HepG2 (cell line): ENCODE results near the gene TUBG2. TPM values are rescaled to one million over a fixed set of nuclear protein-coding genes. Genes with fewer than 3 reads are reported as not detected.

ENCODE experiments used
- ADNP ChIP-seq: sonication (generic); formaldehyde crosslinking; IDR thresholded peaks from 2 replicates; pipeline ENCODE4 v1.4.0; 2020; ENCODE audit warnings: missing genetic modification reagents
- ARID2 ChIP-seq: sonication (generic); formaldehyde crosslinking; IDR thresholded peaks from 2 replicates; pipeline ENCODE4 v1.8.1; 2022; ENCODE audit warnings: mild to moderate bottlenecking, missing genetic modification reagents, borderline replicate concordance
- ATM ChIP-seq: fragments of 450-650 bp; IDR thresholded peaks from 2 replicates; pipeline ENCODE4 v1.7.1; 2017; ENCODE audit warnings: mild to moderate bottlenecking, borderline replicate concordance
- CHD2 ChIP-seq: IDR thresholded peaks from 2 replicates; pipeline ENCODE4 v1.6.1; 2011; ENCODE audit warnings: low read depth, low read length, improper control_type of control experiment
- GPN1 ChIP-seq: sonication (generic); formaldehyde crosslinking; IDR thresholded peaks from 2 replicates; pipeline ENCODE4 v1.5.1; 2020; ENCODE audit warnings: missing genetic modification reagents, borderline replicate concordance
- HOXA3 ChIP-seq: sonication (generic); formaldehyde crosslinking; IDR thresholded peaks from 2 replicates; pipeline ENCODE4 v1.5.0; 2020; ENCODE audit warnings: missing genetic modification reagents
- HOXD1 ChIP-seq: sonication (generic); formaldehyde crosslinking; IDR thresholded peaks from 2 replicates; pipeline ENCODE4 v1.5.0; 2020; ENCODE audit warnings: missing genetic modification reagents
- NFE2 ChIP-seq: sonication (generic); formaldehyde crosslinking; IDR thresholded peaks from 2 replicates; pipeline ENCODE4 v1.4.0; 2020; ENCODE audit warnings: missing genetic modification reagents
- PAXIP1 ChIP-seq: sonication (generic); formaldehyde crosslinking; conservative IDR thresholded peaks from 2 replicates; pipeline ENCODE4 v1.4.0; 2020; ENCODE audit warnings: mild to moderate bottlenecking, missing genetic modification reagents, moderate library complexity
- SRSF4 ChIP-seq: fragments of 200-400 bp; formaldehyde crosslinking; IDR thresholded peaks from one replicate; pipeline ENCODE4 v1.6.1; 2018; ENCODE audit warnings: mild to moderate bottlenecking, low read depth, low read length, moderate library complexity; ENCODE audit not compliant: poor library complexity, severe bottlenecking
- TOE1 ChIP-seq: sonication (generic); formaldehyde crosslinking; IDR thresholded peaks from 2 replicates; pipeline ENCODE4 v1.4.0; 2020; ENCODE audit warnings: mild to moderate bottlenecking, missing genetic modification reagents
- ZEB1 ChIP-seq: IDR thresholded peaks from 2 replicates; pipeline ENCODE4 v1.6.1; 2012; ENCODE audit warnings: mild to moderate bottlenecking, low read depth, inconsistent platforms; ENCODE audit not compliant: insufficient replicate concordance
- ZNF496 ChIP-seq: sonication (generic); formaldehyde crosslinking; IDR thresholded peaks from 2 replicates; pipeline ENCODE4 v1.8.1; 2023; ENCODE audit warnings: mild to moderate bottlenecking, moderate library complexity, missing genetic modification reagents; ENCODE audit not compliant: insufficient replicate concordance
- ZNF710 ChIP-seq: sonication (generic); formaldehyde crosslinking; IDR thresholded peaks from 2 replicates; pipeline ENCODE4 v1.5.0; 2020; ENCODE audit warnings: mild to moderate bottlenecking, missing genetic modification reagents, borderline replicate concordance
- polyA plus RNA-seq, 8 experiments: library from polyadenylated mRNA; depleted of rRNA in 3 of 8; stranded (reverse) in 7 of 8; unstranded in 1 of 8; fragments of >200 nt; fragmentation: Illumina TruSeq in 4 of 8; extraction: Trizol in 4 of 8; gene quantifications; 2 replicates each; pipeline versions ENCODE4 v1.2.1 to v1.2.3, GENCODE V29; 2011 to 2016; ENCODE audit warnings: low read depth in 4 of 8, missing spikeins in 1 of 8, mixed read lengths in 1 of 8; ENCODE audit not compliant: insufficient read depth in 1 of 8
- total RNA-seq, 5 experiments: library from RNA; depleted of rRNA; stranded (reverse); fragments of >200 nt; fragmentation: Illumina TruSeq; extraction: Trizol; gene quantifications; 2 replicates each; pipeline ENCODE4 v1.2.3, GENCODE V29; 2016; ENCODE audit warnings: low read depth in 1 of 5
- TF ChIP-seq, protein P1 (sequence below): sonication (generic); formaldehyde crosslinking; IDR thresholded peaks from 2 replicates; pipeline ENCODE4 v1.8.1; 2022; ENCODE audit warnings: low read depth, mild to moderate bottlenecking, missing genetic modification reagents
- TF ChIP-seq, protein P2 (sequence below): sonication (generic); formaldehyde crosslinking; IDR thresholded peaks from 2 replicates; pipeline ENCODE4 v1.5.0; 2020; ENCODE audit warnings: mild to moderate bottlenecking, low read depth, missing genetic modification reagents, borderline replicate concordance
- TF ChIP-seq, protein P3 (sequence below): sonication (generic); formaldehyde crosslinking; IDR thresholded peaks from 2 replicates; pipeline ENCODE4 v1.8.0; 2023; ENCODE audit warnings: mild to moderate bottlenecking, missing genetic modification reagents
- TF ChIP-seq, protein P4 (sequence below): sonication (generic); formaldehyde crosslinking; IDR thresholded peaks from 2 replicates; pipeline ENCODE4 v1.5.0; 2020; ENCODE audit warnings: missing genetic modification reagents

Gene TUBG2
- total and polyA plus RNA-seq, 2 of the 13 experiments (the other 11 are each of a cell fraction or from before 2014, with no cell fraction given): 16.0 to 42.3 TPM

GRCh38 chr17:42677012-42677857 is 18.2 kb downstream of the TUBG2 start (continued):
- TF ChIP-seq PAXIP1 (CRISPR knock-in tag) (no peak; the same call in none of the 2 replicates), HOXD1 (CRISPR knock-in tag) (no peak), CHD2 (no peak), ATM (no peak), ZEB1 (no peak), GPN1 (CRISPR knock-in tag) (no peak), HOXA3 (CRISPR knock-in tag) (peak; percentile 62; the same call in 1 of the 2 replicates), ADNP (CRISPR knock-in tag) (no peak), TOE1 (CRISPR knock-in tag) (no peak), ARID2 (CRISPR knock-in tag) (no peak), ZNF710 (no peak), ZNF496 (CRISPR knock-in tag) (no peak), SRSF4 (no peak), NFE2 (CRISPR knock-in tag) (no peak)
- TF ChIP-seq, protein P1, sequence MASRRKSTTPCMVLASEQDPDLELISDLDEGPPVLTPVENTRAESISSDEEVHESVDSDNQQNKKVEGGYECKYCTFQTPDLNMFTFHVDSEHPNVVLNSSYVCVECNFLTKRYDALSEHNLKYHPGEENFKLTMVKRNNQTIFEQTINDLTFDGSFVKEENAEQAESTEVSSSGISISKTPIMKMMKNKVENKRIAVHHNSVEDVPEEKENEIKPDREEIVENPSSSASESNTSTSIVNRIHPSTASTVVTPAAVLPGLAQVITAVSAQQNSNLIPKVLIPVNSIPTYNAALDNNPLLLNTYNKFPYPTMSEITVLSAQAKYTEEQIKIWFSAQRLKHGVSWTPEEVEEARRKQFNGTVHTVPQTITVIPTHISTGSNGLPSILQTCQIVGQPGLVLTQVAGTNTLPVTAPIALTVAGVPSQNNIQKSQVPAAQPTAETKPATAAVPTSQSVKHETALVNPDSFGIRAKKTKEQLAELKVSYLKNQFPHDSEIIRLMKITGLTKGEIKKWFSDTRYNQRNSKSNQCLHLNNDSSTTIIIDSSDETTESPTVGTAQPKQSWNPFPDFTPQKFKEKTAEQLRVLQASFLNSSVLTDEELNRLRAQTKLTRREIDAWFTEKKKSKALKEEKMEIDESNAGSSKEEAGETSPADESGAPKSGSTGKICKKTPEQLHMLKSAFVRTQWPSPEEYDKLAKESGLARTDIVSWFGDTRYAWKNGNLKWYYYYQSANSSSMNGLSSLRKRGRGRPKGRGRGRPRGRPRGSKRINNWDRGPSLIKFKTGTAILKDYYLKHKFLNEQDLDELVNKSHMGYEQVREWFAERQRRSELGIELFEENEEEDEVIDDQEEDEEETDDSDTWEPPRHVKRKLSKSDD (CRISPR knock-in tag): no peak
- TF ChIP-seq, protein P2, sequence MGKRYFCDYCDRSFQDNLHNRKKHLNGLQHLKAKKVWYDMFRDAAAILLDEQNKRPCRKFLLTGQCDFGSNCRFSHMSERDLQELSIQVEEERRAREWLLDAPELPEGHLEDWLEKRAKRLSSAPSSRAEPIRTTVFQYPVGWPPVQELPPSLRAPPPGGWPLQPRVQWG (CRISPR knock-in tag): no peak
- TF ChIP-seq, protein P3, sequence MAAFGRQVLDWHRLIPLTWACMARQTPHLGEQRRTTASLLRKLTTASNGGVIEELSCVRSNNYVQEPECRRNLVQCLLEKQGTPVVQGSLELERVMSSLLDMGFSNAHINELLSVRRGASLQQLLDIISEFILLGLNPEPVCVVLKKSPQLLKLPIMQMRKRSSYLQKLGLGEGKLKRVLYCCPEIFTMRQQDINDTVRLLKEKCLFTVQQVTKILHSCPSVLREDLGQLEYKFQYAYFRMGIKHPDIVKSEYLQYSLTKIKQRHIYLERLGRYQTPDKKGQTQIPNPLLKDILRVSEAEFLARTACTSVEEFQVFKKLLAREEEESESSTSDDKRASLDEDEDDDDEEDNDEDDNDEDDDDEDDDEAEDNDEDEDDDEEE (CRISPR knock-in tag): no peak
- TF ChIP-seq, protein P4, sequence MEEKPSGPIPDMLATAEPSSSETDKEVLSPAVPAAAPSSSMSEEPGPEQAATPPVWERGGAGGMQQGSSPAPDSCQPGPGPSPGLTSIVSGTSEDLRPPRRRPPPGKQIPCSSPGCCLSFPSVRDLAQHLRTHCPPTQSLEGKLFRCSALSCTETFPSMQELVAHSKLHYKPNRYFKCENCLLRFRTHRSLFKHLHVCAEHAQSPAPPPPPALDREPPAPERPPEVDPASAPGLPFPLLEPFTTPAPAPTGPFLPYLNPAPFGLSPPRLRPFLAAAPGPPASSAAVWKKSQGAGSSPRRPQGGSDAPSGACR (CRISPR knock-in tag): no peak
